WTC11 (cell line): Measurements from ENCODE around the gene KRTAP10-10. TPM values are rescaled to one million over a fixed set of nuclear protein-coding genes. Genes with fewer than 3 reads are reported as not detected.

Experiments used
- ATAC-seq: fragments of 200-7000 bp; cut with Tn5 transposase; 2 replicates; pipeline ENCODE4 v1.10.0; 2021; ENCODE audit warnings: mild to moderate bottlenecking, moderate library complexity
- CTCF ChIA-PET: fragments of 300-600 bp; sonication (Branson Sonifier 250); formaldehyde crosslinking; loops from one replicate; lab custom pipeline; 2021; ENCODE audit warnings: antibody characterized with exemption; lab: Charles Lee
- POLR2A ChIA-PET: fragments of 350-600 bp; sonication (Branson Sonifier 250); formaldehyde crosslinking; loops from one replicate; lab custom pipeline; 2021; ENCODE audit warnings: antibody characterized with exemption; lab: Charles Lee
- DNase-seq: peaks from one replicate; pipeline ENCODE4 v3.0.0; 2021; ENCODE audit warnings: low spot score
- H3K27ac Mint-ChIP-seq: 2 replicates; pipeline ENCODE4 v1.8.0; 2021; ENCODE audit warnings: mixed read lengths
- H3K27me3 Mint-ChIP-seq: 2 replicates; pipeline ENCODE4 v1.8.0; 2021; ENCODE audit warnings: low read depth, mild to moderate bottlenecking, moderate library complexity, mixed read lengths
- H3K36me3 Mint-ChIP-seq: 2 replicates; pipeline ENCODE4 v1.8.0; 2021; ENCODE audit warnings: mixed read lengths
- H3K4me1 Mint-ChIP-seq: 2 replicates; pipeline ENCODE4 v1.8.0; 2022; ENCODE audit warnings: mixed read lengths
- H3K4me3 Mint-ChIP-seq: 2 replicates; pipeline ENCODE4 v1.8.0; 2021; ENCODE audit warnings: mild to moderate bottlenecking, moderate library complexity, mixed read lengths
- H3K9me3 Mint-ChIP-seq: 2 replicates; pipeline ENCODE4 v1.8.0; 2021; ENCODE audit warnings: mixed read lengths
- CBFB ChIP-seq: sonication (generic); formaldehyde crosslinking; IDR thresholded peaks from 2 replicates; pipeline ENCODE4 v1.8.1; 2022; ENCODE audit warnings: mild to moderate bottlenecking, low read depth, missing genetic modification reagents
- CREM ChIP-seq: sonication (generic); formaldehyde crosslinking; IDR thresholded peaks from 2 replicates; pipeline ENCODE4 v1.8.1; 2022; ENCODE audit warnings: mild to moderate bottlenecking, missing genetic modification reagents, moderate library complexity
- ELF4 ChIP-seq: sonication (generic); formaldehyde crosslinking; IDR thresholded peaks from 2 replicates; pipeline ENCODE4 v1.8.1; 2022; ENCODE audit warnings: low read depth, mild to moderate bottlenecking, moderate library complexity, missing genetic modification reagents
- EMX1 ChIP-seq: fragments of 250-450 bp; sonication (Bioruptor Pico); IDR thresholded peaks from 2 replicates; pipeline ENCODE4 v1.8.0; 2021; ENCODE audit warnings: mild to moderate bottlenecking
- ESRRA ChIP-seq: sonication (generic); formaldehyde crosslinking; IDR thresholded peaks from 2 replicates; pipeline ENCODE4 v1.8.1; 2022; ENCODE audit warnings: mild to moderate bottlenecking, missing genetic modification reagents, borderline replicate concordance
- GRHL2 ChIP-seq: fragments of 250-450 bp; sonication (Bioruptor Pico); IDR thresholded peaks from 2 replicates; pipeline ENCODE4 v1.8.0; 2022; ENCODE audit warnings: mild to moderate bottlenecking, moderate library complexity; ENCODE audit not compliant: insufficient replicate concordance, severe bottlenecking
- IRF2 ChIP-seq: sonication (generic); formaldehyde crosslinking; IDR thresholded peaks from 2 replicates; pipeline ENCODE4 v1.8.0; 2022; ENCODE audit warnings: low read depth, missing genetic modification reagents, borderline replicate concordance
- NFATC4 ChIP-seq: fragments of 250-450 bp; sonication (Bioruptor Pico); IDR thresholded peaks from 2 replicates; pipeline ENCODE4 v1.9.0; 2021; ENCODE audit warnings: mild to moderate bottlenecking
- NFYB ChIP-seq: sonication (generic); formaldehyde crosslinking; conservative IDR thresholded peaks from 2 replicates; pipeline ENCODE4 v1.8.0; 2022; ENCODE audit warnings: low read depth, missing genetic modification reagents
- NR3C1 ChIP-seq: sonication (generic); formaldehyde crosslinking; conservative IDR thresholded peaks from 2 replicates; pipeline ENCODE4 v1.8.1; 2023; ENCODE audit warnings: low read depth, mild to moderate bottlenecking, missing genetic modification reagents
- OVOL2 ChIP-seq: fragments of 250-450 bp; sonication (Bioruptor Pico); IDR thresholded peaks from 2 replicates; pipeline ENCODE4 v1.9.0; 2021; ENCODE audit warnings: mild to moderate bottlenecking, borderline replicate concordance
- RORB ChIP-seq: fragments of 250-450 bp; sonication (Bioruptor Pico); IDR thresholded peaks from 2 replicates; pipeline ENCODE4 v1.9.0; 2021; ENCODE audit warnings: mild to moderate bottlenecking
- SP1 ChIP-seq: sonication (generic); formaldehyde crosslinking; conservative IDR thresholded peaks from 2 replicates; pipeline ENCODE4 v1.8.1; 2022; ENCODE audit warnings: missing genetic modification reagents
- TP53 ChIP-seq: sonication (generic); formaldehyde crosslinking; IDR thresholded peaks from 2 replicates; pipeline ENCODE4 v1.8.1; 2023; ENCODE audit warnings: mild to moderate bottlenecking, missing genetic modification reagents
- total RNA-seq: library from RNA; stranded (reverse); gene quantifications from 3 replicates; pipeline ENCODE4 v1.2.3, GENCODE V29; 2021
- TF ChIP-seq, protein P1 (sequence below): sonication (generic); formaldehyde crosslinking; conservative IDR thresholded peaks from 2 replicates; pipeline ENCODE4 v1.8.1; 2022; ENCODE audit warnings: mild to moderate bottlenecking, missing genetic modification reagents
- TF ChIP-seq, protein P2 (sequence below): fragments of 200-600 bp; IDR thresholded peaks from 2 replicates; pipeline ENCODE4 v1.8.0; 2022; ENCODE audit warnings: antibody characterized with exemption
- TF ChIP-seq, protein P3 (sequence below): sonication (generic); formaldehyde crosslinking; IDR thresholded peaks from 2 replicates; pipeline ENCODE4 v1.8.0; 2022; ENCODE audit warnings: mild to moderate bottlenecking, missing genetic modification reagents
- TF ChIP-seq, protein P4 (sequence below): fragments of 250-450 bp; sonication (Bioruptor Pico); IDR thresholded peaks from 2 replicates; pipeline ENCODE4 v2.1.2; 2022; ENCODE audit warnings: mild to moderate bottlenecking, moderate library complexity
- TF ChIP-seq, protein P5 (sequence below): sonication (generic); formaldehyde crosslinking; IDR thresholded peaks from 2 replicates; pipeline ENCODE4 v1.8.1; 2022; ENCODE audit warnings: low read depth, missing genetic modification reagents, borderline replicate concordance
- TF ChIP-seq, protein P6 (sequence below): fragments of 250-450 bp; sonication (Bioruptor Pico); IDR thresholded peaks from 2 replicates; pipeline ENCODE4 v1.9.0; 2021; ENCODE audit warnings: mild to moderate bottlenecking, borderline replicate concordance
- TF ChIP-seq, protein P7 (sequence below): sonication (generic); formaldehyde crosslinking; IDR thresholded peaks from 2 replicates; pipeline ENCODE4 v1.8.0; 2022; ENCODE audit warnings: mild to moderate bottlenecking, missing genetic modification reagents
- TF ChIP-seq, protein P8 (sequence below): fragments of 250-450 bp; sonication (Bioruptor Pico); IDR thresholded peaks from 2 replicates; pipeline ENCODE4 v1.9.0; 2021; ENCODE audit warnings: mild to moderate bottlenecking

KRTAP10-10 gene
- total RNA-seq, 1 experiment from 2014 or later, result not detected

DNA sequence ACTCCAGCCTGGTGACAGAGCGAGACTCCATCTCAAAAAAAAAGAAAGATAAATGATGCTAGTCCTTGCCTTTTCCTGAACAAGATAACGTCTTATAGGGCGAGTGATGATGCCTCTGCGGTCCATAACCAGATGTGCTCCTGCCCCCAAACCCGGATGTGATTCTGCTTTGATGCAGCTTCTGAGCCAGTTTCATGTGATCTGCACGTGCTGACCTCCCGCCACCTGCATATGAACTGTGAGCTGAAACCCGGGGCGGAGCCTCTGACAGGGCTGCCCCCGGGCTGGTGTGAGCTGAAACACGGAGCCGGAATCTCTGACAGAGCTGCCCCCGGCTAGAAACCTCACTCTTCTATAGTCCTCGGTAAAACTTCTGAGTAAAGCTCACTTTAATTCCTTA, 16.0 kb downstream of the KRTAP10-10 start (continued):
- TF ChIP-seq RORB (CRISPR knock-in tag), result no peak
- TF ChIP-seq CBFB (CRISPR knock-in tag), result no peak
- TF ChIP-seq, protein P1, sequence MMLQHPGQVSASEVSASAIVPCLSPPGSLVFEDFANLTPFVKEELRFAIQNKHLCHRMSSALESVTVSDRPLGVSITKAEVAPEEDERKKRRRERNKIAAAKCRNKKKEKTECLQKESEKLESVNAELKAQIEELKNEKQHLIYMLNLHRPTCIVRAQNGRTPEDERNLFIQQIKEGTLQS (CRISPR knock-in tag), result no peak
- TF ChIP-seq CREM (CRISPR knock-in tag), result no peak
- TF ChIP-seq, protein P2, sequence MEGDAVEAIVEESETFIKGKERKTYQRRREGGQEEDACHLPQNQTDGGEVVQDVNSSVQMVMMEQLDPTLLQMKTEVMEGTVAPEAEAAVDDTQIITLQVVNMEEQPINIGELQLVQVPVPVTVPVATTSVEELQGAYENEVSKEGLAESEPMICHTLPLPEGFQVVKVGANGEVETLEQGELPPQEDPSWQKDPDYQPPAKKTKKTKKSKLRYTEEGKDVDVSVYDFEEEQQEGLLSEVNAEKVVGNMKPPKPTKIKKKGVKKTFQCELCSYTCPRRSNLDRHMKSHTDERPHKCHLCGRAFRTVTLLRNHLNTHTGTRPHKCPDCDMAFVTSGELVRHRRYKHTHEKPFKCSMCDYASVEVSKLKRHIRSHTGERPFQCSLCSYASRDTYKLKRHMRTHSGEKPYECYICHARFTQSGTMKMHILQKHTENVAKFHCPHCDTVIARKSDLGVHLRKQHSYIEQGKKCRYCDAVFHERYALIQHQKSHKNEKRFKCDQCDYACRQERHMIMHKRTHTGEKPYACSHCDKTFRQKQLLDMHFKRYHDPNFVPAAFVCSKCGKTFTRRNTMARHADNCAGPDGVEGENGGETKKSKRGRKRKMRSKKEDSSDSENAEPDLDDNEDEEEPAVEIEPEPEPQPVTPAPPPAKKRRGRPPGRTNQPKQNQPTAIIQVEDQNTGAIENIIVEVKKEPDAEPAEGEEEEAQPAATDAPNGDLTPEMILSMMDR, result no peak
- TF ChIP-seq, protein P3, sequence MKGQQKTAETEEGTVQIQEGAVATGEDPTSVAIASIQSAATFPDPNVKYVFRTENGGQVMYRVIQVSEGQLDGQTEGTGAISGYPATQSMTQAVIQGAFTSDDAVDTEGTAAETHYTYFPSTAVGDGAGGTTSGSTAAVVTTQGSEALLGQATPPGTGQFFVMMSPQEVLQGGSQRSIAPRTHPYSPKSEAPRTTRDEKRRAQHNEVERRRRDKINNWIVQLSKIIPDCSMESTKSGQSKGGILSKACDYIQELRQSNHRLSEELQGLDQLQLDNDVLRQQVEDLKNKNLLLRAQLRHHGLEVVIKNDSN (CRISPR knock-in tag), result no peak; the same call in 1 of the 2 replicates
- TF ChIP-seq GRHL2, result no peak
- TF ChIP-seq IRF2 (CRISPR knock-in tag), result no peak
- TF ChIP-seq TP53 (CRISPR knock-in tag), result no peak
- no peak for TF ChIP-seq EMX1 (CRISPR knock-in tag)
- TF ChIP-seq, protein P4, sequence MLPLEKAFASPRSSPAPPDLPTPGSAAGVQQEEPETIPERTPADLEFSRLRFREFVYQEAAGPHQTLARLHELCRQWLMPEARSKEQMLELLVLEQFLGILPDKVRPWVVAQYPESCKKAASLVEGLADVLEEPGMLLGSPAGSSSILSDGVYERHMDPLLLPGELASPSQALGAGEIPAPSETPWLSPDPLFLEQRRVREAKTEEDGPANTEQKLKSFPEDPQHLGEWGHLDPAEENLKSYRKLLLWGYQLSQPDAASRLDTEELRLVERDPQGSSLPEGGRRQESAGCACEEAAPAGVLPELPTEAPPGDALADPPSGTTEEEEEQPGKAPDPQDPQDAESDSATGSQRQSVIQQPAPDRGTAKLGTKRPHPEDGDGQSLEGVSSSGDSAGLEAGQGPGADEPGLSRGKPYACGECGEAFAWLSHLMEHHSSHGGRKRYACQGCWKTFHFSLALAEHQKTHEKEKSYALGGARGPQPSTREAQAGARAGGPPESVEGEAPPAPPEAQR (CRISPR knock-in tag), result no peak
- TF ChIP-seq SP1 (CRISPR knock-in tag), result 0 out of 2 replicates have a peak, but pooled peaks have one; percentile 37
- no peak for TF ChIP-seq ESRRA
- TF ChIP-seq, protein P5, sequence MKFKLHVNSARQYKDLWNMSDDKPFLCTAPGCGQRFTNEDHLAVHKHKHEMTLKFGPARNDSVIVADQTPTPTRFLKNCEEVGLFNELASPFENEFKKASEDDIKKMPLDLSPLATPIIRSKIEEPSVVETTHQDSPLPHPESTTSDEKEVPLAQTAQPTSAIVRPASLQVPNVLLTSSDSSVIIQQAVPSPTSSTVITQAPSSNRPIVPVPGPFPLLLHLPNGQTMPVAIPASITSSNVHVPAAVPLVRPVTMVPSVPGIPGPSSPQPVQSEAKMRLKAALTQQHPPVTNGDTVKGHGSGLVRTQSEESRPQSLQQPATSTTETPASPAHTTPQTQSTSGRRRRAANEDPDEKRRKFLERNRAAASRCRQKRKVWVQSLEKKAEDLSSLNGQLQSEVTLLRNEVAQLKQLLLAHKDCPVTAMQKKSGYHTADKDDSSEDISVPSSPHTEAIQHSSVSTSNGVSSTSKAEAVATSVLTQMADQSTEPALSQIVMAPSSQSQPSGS (CRISPR knock-in tag), result no peak; the same call in 1 of the 2 replicates
- TF ChIP-seq, all 79 proteins: peak for 3

DNA sequence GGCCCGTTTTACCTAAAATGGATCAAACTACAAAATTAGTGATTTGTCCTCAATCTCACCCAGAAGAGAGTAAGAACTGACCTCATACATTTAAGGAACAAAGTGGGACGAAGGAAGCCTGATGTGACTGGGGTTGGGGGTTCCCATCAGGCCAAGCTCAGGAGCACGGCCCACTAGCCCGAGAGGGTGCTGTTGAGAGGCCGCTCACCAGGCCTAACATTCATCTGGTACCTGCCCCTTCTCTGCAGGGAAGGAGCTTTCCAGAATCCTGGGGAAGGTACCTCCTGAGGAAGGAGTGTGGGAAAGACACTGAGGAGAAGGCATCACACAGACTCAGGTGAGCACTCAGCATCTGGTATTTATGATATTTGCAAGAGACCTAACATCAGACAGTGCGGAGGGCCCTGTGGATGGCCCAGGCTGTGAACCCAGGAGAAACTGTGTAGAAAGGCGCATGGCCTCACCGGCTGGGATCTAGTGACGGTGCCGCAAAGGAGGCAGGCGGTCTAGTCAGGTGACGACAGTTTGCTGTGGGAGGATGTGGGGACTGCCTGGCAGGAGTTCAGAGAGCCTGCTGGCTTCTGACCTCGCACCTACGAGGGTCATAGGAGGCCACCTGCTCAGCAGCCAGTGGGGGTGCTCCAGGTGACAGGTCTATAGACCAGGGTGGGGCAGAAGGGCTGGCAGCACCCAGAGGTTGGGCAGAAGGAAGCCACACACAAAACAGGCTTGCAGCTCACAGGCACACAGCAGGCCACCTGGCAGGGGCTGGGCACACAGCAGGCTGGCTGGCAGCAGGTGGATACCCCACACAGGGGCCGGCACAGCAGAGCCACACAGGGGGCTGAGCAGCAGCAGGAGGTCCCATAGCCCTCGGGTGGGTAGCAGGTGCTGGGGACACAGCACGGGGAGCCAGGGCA, 16.8 kb downstream of the KRTAP10-10 start:
- H3K27me3 Mint-ChIP-seq, result peaks cover 10% of the 10 kb centered on the region
- CTCF ChIA-PET, result interaction anchor here (1.1 to 1.4 kb wide), 2 partner anchors 32 to 95 kb away, joined by 3 to 4 read pairs; no protein-coding TSS in a partner anchor
- H3K27ac Mint-ChIP-seq, result no peak overlapping the region
- H3K4me1 Mint-ChIP-seq, result peaks cover 12% of the 10 kb centered on the region
- POLR2A ChIA-PET, result no interaction called here
- peaks cover 24% of the 10 kb centered on the region for H3K9me3 Mint-ChIP-seq
- ATAC-seq, result no peak
- H3K4me3 Mint-ChIP-seq, result no peak overlapping the region
- peaks cover 23% of the 10 kb centered on the region for H3K36me3 Mint-ChIP-seq
- DNase-seq, result no peak
- no peak for TF ChIP-seq OVOL2 (CRISPR knock-in tag)
- TF ChIP-seq GRHL2, result no peak
- no peak for TF ChIP-seq ESRRA
- TF ChIP-seq, protein P6, sequence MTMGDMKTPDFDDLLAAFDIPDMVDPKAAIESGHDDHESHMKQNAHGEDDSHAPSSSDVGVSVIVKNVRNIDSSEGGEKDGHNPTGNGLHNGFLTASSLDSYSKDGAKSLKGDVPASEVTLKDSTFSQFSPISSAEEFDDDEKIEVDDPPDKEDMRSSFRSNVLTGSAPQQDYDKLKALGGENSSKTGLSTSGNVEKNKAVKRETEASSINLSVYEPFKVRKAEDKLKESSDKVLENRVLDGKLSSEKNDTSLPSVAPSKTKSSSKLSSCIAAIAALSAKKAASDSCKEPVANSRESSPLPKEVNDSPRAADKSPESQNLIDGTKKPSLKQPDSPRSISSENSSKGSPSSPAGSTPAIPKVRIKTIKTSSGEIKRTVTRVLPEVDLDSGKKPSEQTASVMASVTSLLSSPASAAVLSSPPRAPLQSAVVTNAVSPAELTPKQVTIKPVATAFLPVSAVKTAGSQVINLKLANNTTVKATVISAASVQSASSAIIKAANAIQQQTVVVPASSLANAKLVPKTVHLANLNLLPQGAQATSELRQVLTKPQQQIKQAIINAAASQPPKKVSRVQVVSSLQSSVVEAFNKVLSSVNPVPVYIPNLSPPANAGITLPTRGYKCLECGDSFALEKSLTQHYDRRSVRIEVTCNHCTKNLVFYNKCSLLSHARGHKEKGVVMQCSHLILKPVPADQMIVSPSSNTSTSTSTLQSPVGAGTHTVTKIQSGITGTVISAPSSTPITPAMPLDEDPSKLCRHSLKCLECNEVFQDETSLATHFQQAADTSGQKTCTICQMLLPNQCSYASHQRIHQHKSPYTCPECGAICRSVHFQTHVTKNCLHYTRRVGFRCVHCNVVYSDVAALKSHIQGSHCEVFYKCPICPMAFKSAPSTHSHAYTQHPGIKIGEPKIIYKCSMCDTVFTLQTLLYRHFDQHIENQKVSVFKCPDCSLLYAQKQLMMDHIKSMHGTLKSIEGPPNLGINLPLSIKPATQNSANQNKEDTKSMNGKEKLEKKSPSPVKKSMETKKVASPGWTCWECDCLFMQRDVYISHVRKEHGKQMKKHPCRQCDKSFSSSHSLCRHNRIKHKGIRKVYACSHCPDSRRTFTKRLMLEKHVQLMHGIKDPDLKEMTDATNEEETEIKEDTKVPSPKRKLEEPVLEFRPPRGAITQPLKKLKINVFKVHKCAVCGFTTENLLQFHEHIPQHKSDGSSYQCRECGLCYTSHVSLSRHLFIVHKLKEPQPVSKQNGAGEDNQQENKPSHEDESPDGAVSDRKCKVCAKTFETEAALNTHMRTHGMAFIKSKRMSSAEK (CRISPR knock-in tag), result no peak
- TF ChIP-seq, protein P7, sequence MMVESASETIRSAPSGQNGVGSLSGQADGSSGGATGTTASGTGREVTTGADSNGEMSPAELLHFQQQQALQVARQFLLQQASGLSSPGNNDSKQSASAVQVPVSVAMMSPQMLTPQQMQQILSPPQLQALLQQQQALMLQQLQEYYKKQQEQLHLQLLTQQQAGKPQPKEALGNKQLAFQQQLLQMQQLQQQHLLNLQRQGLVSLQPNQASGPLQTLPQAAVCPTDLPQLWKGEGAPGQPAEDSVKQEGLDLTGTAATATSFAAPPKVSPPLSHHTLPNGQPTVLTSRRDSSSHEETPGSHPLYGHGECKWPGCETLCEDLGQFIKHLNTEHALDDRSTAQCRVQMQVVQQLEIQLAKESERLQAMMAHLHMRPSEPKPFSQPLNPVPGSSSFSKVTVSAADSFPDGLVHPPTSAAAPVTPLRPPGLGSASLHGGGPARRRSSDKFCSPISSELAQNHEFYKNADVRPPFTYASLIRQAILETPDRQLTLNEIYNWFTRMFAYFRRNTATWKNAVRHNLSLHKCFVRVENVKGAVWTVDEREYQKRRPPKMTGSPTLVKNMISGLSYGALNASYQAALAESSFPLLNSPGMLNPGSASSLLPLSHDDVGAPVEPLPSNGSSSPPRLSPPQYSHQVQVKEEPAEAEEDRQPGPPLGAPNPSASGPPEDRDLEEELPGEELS, result no peak
- TF ChIP-seq, protein P8, sequence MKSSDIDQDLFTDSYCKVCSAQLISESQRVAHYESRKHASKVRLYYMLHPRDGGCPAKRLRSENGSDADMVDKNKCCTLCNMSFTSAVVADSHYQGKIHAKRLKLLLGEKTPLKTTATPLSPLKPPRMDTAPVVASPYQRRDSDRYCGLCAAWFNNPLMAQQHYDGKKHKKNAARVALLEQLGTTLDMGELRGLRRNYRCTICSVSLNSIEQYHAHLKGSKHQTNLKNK (CRISPR knock-in tag), result no peak
- no peak for TF ChIP-seq NR3C1 (CRISPR knock-in tag)
- no peak for TF ChIP-seq ELF4 (CRISPR knock-in tag)
- no peak for TF ChIP-seq NFYB (CRISPR knock-in tag)
- no peak for TF ChIP-seq NFATC4
